Neural cell (in vitro differentiated cells): ENCODE results near the gene TRIM44. TPM values are rescaled to one million over a fixed set of nuclear protein-coding genes. Genes with fewer than 3 reads are reported as not detected.

Experiments used
- H2AFZ ChIP-seq: fragments of 200-600, 300-800 bp; sonication (generic), shearing (Covaris generic); 2 replicates; pipeline ENCODE4 v1.6.0; 2014; ENCODE audit warnings: low read depth, mild to moderate bottlenecking, antibody characterized with exemption, low read length, moderate library complexity
- H3F3A ChIP-seq: fragments of 200-600 bp; shearing (Covaris generic); 2 replicates; pipeline ENCODE4 v1.6.1; 2016; ENCODE audit warnings: mild to moderate bottlenecking, moderate library complexity, mixed read lengths, antibody characterized with exemption, low read length; ENCODE audit not compliant: insufficient read depth, poor library complexity, severe bottlenecking
- H3K27ac ChIP-seq: fragments of 200-600, 300-800 bp; sonication (generic), shearing (Covaris generic); 2 replicates; pipeline ENCODE4 v1.5.1; 2014; ENCODE audit warnings: mild to moderate bottlenecking, low read length, moderate library complexity
- H3K27me3 ChIP-seq: fragments of 300-800, 200-600 bp; sonication (generic), shearing (Covaris generic); 2 replicates; pipeline ENCODE4 v1.6.0; 2014; ENCODE audit warnings: mild to moderate bottlenecking, low read depth, low read length, moderate library complexity; ENCODE audit not compliant: insufficient read depth
- H3K36me3 ChIP-seq: fragments of 300-800, 200-600 bp; sonication (generic), shearing (Covaris generic); 2 replicates; pipeline ENCODE4 v1.5.1; 2014; ENCODE audit warnings: mild to moderate bottlenecking, antibody characterized with exemption, low read length, moderate library complexity; ENCODE audit not compliant: insufficient read depth
- H3K4me2 ChIP-seq: fragments of 300-800, 200-600 bp; sonication (generic), shearing (Covaris generic); 2 replicates; pipeline ENCODE4 v1.6.0; 2014; ENCODE audit warnings: mild to moderate bottlenecking, low read length
- H3K4me3 ChIP-seq: fragments of 300-800, 200-600 bp; sonication (generic), shearing (Covaris generic); 2 replicates; pipeline ENCODE4 v1.5.1; 2014; ENCODE audit warnings: mild to moderate bottlenecking, low read length, moderate library complexity
- H3K79me2 ChIP-seq: fragments of 200-600 bp; shearing (Covaris generic); replicated peaks from 2 replicates; pipeline ENCODE4 v1.6.0; 2014; ENCODE audit warnings: mild to moderate bottlenecking, low read length, moderate library complexity; ENCODE audit not compliant: insufficient read depth
- H3K9ac ChIP-seq: fragments of 300-800, 200-600 bp; sonication (generic), shearing (Covaris generic); 2 replicates; pipeline ENCODE4 v1.6.1; 2016; ENCODE audit warnings: mild to moderate bottlenecking, low read length, mixed read lengths
- H3K9me2 ChIP-seq: fragments of 200-600 bp; shearing (Covaris generic); 2 replicates; pipeline ENCODE4 v1.6.1; 2016; ENCODE audit warnings: mild to moderate bottlenecking, low read length, mixed read lengths; ENCODE audit not compliant: insufficient read depth
- H3K9me3 ChIP-seq: fragments of 200-600, 300-800 bp; sonication (generic), shearing (Covaris generic); 2 replicates; pipeline ENCODE4 v1.6.1; 2016; ENCODE audit warnings: mild to moderate bottlenecking, mixed run types, low read length, moderate library complexity, mixed read lengths
- H4K20me1 ChIP-seq: fragments of 200-600 bp; shearing (Covaris generic); 2 replicates; pipeline ENCODE4 v1.6.1; 2016; ENCODE audit warnings: mild to moderate bottlenecking, mixed run types; ENCODE audit not compliant: insufficient read depth
- CTCF ChIP-seq: fragments of 450-650 bp; IDR thresholded peaks from 2 replicates; pipeline ENCODE4 v1.5.1; 2014; ENCODE audit warnings: antibody characterized with exemption, mild to moderate bottlenecking, moderate library complexity; ENCODE audit not compliant: poor library complexity, severe bottlenecking
- EP300 ChIP-seq: fragments of 450-650 bp; conservative IDR thresholded peaks from 2 replicates; pipeline ENCODE4 v1.6.1; 2014; ENCODE audit warnings: antibody characterized with exemption, mild to moderate bottlenecking, moderate library complexity; ENCODE audit not compliant: poor library complexity, severe bottlenecking
- EZH2 ChIP-seq: fragments of 200-600, 300-800 bp; shearing (Covaris generic), sonication (generic); IDR thresholded peaks from 2 replicates; pipeline ENCODE4 v1.6.1; 2014; ENCODE audit warnings: antibody characterized with exemption, low read length, borderline replicate concordance, mild to moderate bottlenecking; ENCODE audit not compliant: insufficient read depth, poor library complexity, severe bottlenecking
- MXI1 ChIP-seq: fragments of 450-650 bp; conservative IDR thresholded peaks from 2 replicates; pipeline ENCODE4 v1.6.1; 2014; ENCODE audit warnings: antibody characterized with exemption, mild to moderate bottlenecking; ENCODE audit not compliant: poor library complexity, severe bottlenecking
- POLR2AphosphoS5 ChIP-seq: IDR thresholded peaks from 2 replicates; pipeline ENCODE4 v1.6.1; 2012
- RAD21 ChIP-seq: fragments of 450-650 bp; conservative IDR thresholded peaks from 2 replicates; pipeline ENCODE4 v1.6.1; 2014; ENCODE audit warnings: antibody characterized with exemption, mild to moderate bottlenecking, moderate library complexity
- REST ChIP-seq: IDR thresholded peaks from 2 replicates; pipeline ENCODE4 v1.6.1; 2012; ENCODE audit warnings: borderline replicate concordance
- SMC3 ChIP-seq: fragments of 450-650 bp; conservative IDR thresholded peaks from 2 replicates; pipeline ENCODE4 v1.6.1; 2014; ENCODE audit warnings: antibody characterized with exemption, mild to moderate bottlenecking, moderate library complexity; ENCODE audit not compliant: poor library complexity
- TAF1 ChIP-seq: IDR thresholded peaks from 2 replicates; pipeline ENCODE4 v1.6.1; 2012; ENCODE audit warnings: low read depth
- polyA plus RNA-seq: library from polyadenylated mRNA; depleted of rRNA; stranded (reverse); fragments of >200 nt; gene quantifications from 2 replicates; pipeline ENCODE4 v1.2.3, GENCODE V29; 2014

Gene TRIM44
- polyA plus RNA-seq, 1 donor from 2014 or later: 14.9 TPM

- Histone ChIP-seq H3K9me3 (no peaks in the 10 kb centered on the region), H4K20me1 (no peaks in the 10 kb centered on the region), H3K4me3 (no peak overlapping the region), H3K79me2 (peaks cover 19% of the 10 kb centered on the region), H3K9ac (no peak overlapping the region), H3K4me2 (no peak overlapping the region), H3K27me3 (no peaks in the 10 kb centered on the region), H3K27ac (no peak overlapping the region), H3K36me3 (no peaks in the 10 kb centered on the region), H2AFZ (no peak overlapping the region), H3F3A (no peaks in the 10 kb centered on the region), H3K9me2 (no peaks in the 10 kb centered on the region)
- TF ChIP-seq POLR2AphosphoS5: no peak
- TF ChIP-seq EZH2: no peak
- TF ChIP-seq REST: no peak
- no peak for TF ChIP-seq MXI1
- TF ChIP-seq TAF1: no peak
- TF ChIP-seq RAD21: no peak
- TF ChIP-seq CTCF: no peak
- TF ChIP-seq SMC3: no peak
- no peak for TF ChIP-seq EP300
Measured at GRCh38 chr11:35717043-35717442, 54.5 kb downstream of the TRIM44 start.

DNA sequence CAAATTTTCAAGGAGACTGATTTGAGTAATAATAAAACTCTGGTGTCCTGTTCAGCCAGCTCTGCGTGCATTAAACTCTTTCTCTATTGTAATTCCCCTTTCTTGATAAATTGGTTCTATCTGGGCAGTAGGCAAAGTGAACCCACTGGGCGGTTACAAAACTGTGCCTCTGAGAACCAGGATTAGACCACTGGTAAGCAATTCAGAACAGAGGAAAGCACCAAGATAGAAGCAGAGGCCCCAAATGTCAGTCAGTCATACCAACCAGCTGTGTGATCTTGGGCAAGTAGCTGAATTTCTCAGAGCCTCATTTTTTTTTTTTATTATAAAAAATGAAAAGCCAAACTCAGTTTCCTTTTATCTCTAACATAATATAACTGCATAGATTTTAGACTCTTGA, 54.9 kb downstream of the TRIM44 start:
- Histone ChIP-seq H4K20me1 (no peaks in the 10 kb centered on the region), H3F3A (no peaks in the 10 kb centered on the region), H3K9ac (no peak overlapping the region), H3K9me2 (no peaks in the 10 kb centered on the region), H3K79me2 (peaks cover 19% of the 10 kb centered on the region), H3K36me3 (no peaks in the 10 kb centered on the region), H3K27ac (no peak overlapping the region), H2AFZ (no peak overlapping the region), H3K9me3 (no peaks in the 10 kb centered on the region), H3K4me2 (no peak overlapping the region), H3K4me3 (no peak overlapping the region), H3K27me3 (no peaks in the 10 kb centered on the region)
- no peak for TF ChIP-seq POLR2AphosphoS5
- no peak for TF ChIP-seq EZH2
- TF ChIP-seq RAD21: no peak
- TF ChIP-seq REST: no peak
- no peak for TF ChIP-seq TAF1
- TF ChIP-seq SMC3: no peak
- TF ChIP-seq CTCF: no peak
- TF ChIP-seq MXI1: no peak
- TF ChIP-seq EP300: no peak
